Hepatocyte (in vitro differentiated cells): ENCODE measurements around the gene RAPGEF6. TPM values are rescaled to one million over a fixed set of nuclear protein-coding genes. Genes with fewer than 3 reads are reported as not detected.

Source experiments
- DNase-seq: peaks from one replicate; pipeline ENCODE4 v3.0.0-alpha.2; 2016; ENCODE audit warnings: low spot score
- H2AFZ ChIP-seq: fragments of 200-600 bp; sonication (generic); 2 replicates; pipeline ENCODE4 v1.6.0; 2016; ENCODE audit warnings: antibody characterized with exemption, mild to moderate bottlenecking
- H3K27ac ChIP-seq: fragments of 200-600 bp; sonication (generic); 2 replicates; pipeline ENCODE4 v1.5.1; 2016; ENCODE audit warnings: mild to moderate bottlenecking
- H3K27me3 ChIP-seq: fragments of 200-600 bp; sonication (generic); 2 replicates; pipeline ENCODE4 v1.6.1; 2016
- H3K36me3 ChIP-seq: fragments of 200-600 bp; sonication (generic); replicated peaks from 2 replicates; pipeline ENCODE4 v1.5.1; 2016; ENCODE audit warnings: low read depth; ENCODE audit not compliant: insufficient read depth
- H3K4me1 ChIP-seq: fragments of 200-600 bp; sonication (generic); 2 replicates; pipeline ENCODE4 v1.5.1; 2016; ENCODE audit warnings: mild to moderate bottlenecking, moderate library complexity; ENCODE audit not compliant: insufficient read depth
- H3K4me2 ChIP-seq: fragments of 200-600 bp; sonication (generic); 2 replicates; pipeline ENCODE4 v1.6.0; 2016
- H3K4me3 ChIP-seq: fragments of 200-600 bp; sonication (generic); 2 replicates; pipeline ENCODE4 v1.5.1; 2016; ENCODE audit warnings: mild to moderate bottlenecking
- H3K79me2 ChIP-seq: fragments of 200-600 bp; sonication (generic); 2 replicates; pipeline ENCODE4 v1.6.0; 2017; ENCODE audit warnings: mild to moderate bottlenecking
- H3K9me2 ChIP-seq: fragments of 200-600 bp; sonication (generic); replicated peaks from 2 replicates; pipeline ENCODE4 v1.6.0; 2017; ENCODE audit warnings: mild to moderate bottlenecking; ENCODE audit not compliant: insufficient read depth
- H3K9me3 ChIP-seq: fragments of 200-600 bp; sonication (generic); 2 replicates; pipeline ENCODE4 v1.5.1; 2016; ENCODE audit warnings: low read depth, mild to moderate bottlenecking
- H4K20me1 ChIP-seq: fragments of 200-600 bp; sonication (generic); 2 replicates; pipeline ENCODE4 v1.6.0; 2016; ENCODE audit warnings: mild to moderate bottlenecking; ENCODE audit not compliant: insufficient read depth, poor library complexity, severe bottlenecking
- EZH2 ChIP-seq: fragments of 200-600 bp; sonication (generic); IDR thresholded peaks from 2 replicates; pipeline ENCODE4 v1.6.1; 2016; ENCODE audit warnings: antibody characterized with exemption, mild to moderate bottlenecking, borderline replicate concordance
- EZH2phosphoT487 ChIP-seq: fragments of 200-600 bp; sonication (generic); IDR thresholded peaks from one replicate; pipeline ENCODE4 v1.6.1; 2018; ENCODE audit warnings: antibody characterized with exemption, mild to moderate bottlenecking, low read depth, moderate library complexity; ENCODE audit not compliant: unreplicated experiment, severe bottlenecking
- WGBS: methylation state at CpG from one replicate; pipeline ENCODE4 v1.1.6; 2016; ENCODE audit warnings: low lambda C conversion rate; ENCODE audit errors: missing lambda C conversion rate; 5-methylcytosine and 5-hydroxymethylcytosine counted together
- polyA plus RNA-seq: library from polyadenylated mRNA; unstranded; fragments of >200 nt; fragmentation: Nextera tagmentation; extraction: Ambion mirVana; gene quantifications from 2 replicates; pipeline ENCODE4 v1.2.1, GENCODE V29; 2016
- total RNA-seq: library from RNA; depleted of rRNA; stranded (reverse); fragments of >200 nt; gene quantifications from 2 replicates; pipeline ENCODE4 v1.2.3, GENCODE V29; 2014
- TF ChIP-seq, protein P1 (sequence below): fragments of 200-600 bp; sonication (generic); IDR thresholded peaks from 2 replicates; pipeline ENCODE4 v1.5.1; 2016; ENCODE audit warnings: antibody characterized with exemption, mild to moderate bottlenecking; ENCODE audit not compliant: poor library complexity

RAPGEF6 gene
- total and polyA plus RNA-seq, 2 experiments from 2014 or later, result 4.7 to 13.3 TPM

DNA sequence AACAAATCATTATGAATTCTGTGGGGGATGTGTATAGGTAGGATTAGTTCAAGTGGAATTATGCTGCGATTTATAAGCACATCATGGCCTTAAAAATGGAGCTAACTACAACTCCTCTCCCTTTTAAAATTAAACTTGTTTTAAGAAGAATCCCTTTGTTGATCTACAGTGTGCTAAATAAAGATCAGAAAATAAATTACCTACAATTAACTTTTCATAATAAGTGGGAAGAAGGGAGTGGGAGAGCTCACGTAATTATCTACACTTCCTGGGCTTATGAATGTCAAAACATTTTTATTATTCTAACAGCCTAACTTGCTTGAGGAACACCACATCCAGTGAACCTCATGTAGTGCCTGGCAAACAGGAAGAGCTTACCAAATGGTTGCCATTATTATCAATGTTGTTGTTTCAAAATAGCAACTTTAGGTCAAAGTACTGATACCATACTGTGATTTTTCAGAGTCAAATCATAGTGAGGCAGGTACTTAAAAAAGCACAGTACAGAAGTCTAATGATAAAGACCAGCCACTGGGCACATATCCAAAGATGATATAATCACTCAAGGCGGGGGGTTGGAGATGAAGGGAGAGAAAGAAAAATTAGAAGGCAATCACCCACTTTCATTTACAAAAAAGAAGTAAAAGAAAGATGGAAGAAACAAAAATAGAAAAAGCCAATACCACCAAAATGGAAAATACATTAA lies 174.0 kb downstream of the RAPGEF6 start:
- no peaks in the 10 kb centered on the region for H4K20me1 ChIP-seq
- H3K9me3 ChIP-seq, result no peaks in the 10 kb centered on the region
- no peak overlapping the region for H2AFZ ChIP-seq
- H3K4me2 ChIP-seq, result no peak overlapping the region
- H3K36me3 ChIP-seq, result no peaks in the 10 kb centered on the region
- no peak for TF ChIP-seq EZH2phosphoT487
- TF ChIP-seq, protein P1, sequence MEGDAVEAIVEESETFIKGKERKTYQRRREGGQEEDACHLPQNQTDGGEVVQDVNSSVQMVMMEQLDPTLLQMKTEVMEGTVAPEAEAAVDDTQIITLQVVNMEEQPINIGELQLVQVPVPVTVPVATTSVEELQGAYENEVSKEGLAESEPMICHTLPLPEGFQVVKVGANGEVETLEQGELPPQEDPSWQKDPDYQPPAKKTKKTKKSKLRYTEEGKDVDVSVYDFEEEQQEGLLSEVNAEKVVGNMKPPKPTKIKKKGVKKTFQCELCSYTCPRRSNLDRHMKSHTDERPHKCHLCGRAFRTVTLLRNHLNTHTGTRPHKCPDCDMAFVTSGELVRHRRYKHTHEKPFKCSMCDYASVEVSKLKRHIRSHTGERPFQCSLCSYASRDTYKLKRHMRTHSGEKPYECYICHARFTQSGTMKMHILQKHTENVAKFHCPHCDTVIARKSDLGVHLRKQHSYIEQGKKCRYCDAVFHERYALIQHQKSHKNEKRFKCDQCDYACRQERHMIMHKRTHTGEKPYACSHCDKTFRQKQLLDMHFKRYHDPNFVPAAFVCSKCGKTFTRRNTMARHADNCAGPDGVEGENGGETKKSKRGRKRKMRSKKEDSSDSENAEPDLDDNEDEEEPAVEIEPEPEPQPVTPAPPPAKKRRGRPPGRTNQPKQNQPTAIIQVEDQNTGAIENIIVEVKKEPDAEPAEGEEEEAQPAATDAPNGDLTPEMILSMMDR, result no peak
- no peak for TF ChIP-seq EZH2
- H3K4me3 ChIP-seq, result no peak overlapping the region
- no peak overlapping the region for H3K27ac ChIP-seq
- DNase-seq, result no peak
- 95% methylated on average over 3 of the region's 3 CpGs for WGBS
- no peaks in the 10 kb centered on the region for H3K4me1 ChIP-seq
- H3K27me3 ChIP-seq, result no peaks in the 10 kb centered on the region
- H3K9me2 ChIP-seq, result no peaks in the 10 kb centered on the region
- H3K79me2 ChIP-seq, result no peaks in the 10 kb centered on the region

DNA sequence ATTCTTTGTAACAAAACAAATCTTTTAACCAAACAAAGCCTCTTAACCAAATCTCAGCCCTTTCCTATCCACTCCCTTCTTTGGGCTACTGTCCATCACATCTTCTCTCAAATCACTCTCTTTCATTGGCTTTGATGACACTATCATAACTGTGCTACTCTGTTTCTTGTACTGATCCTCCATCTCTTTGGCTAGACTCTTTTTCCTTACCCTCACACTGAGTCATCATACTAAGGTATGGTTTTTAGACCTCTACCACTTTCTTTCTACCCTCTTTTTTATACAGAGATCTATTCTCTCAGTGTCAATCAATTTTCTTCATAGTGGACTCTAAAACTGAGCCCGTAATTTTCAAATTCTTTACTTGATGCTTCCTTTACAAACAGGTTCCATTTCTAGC lies 174.9 kb downstream of the RAPGEF6 start:
- Histone ChIP-seq H3K27ac (no peak overlapping the region), H2AFZ (no peak overlapping the region), H3K9me3 (no peaks in the 10 kb centered on the region), H3K9me2 (no peaks in the 10 kb centered on the region), H3K79me2 (no peaks in the 10 kb centered on the region), H3K4me2 (no peak overlapping the region), H3K27me3 (no peaks in the 10 kb centered on the region), H3K4me3 (no peak overlapping the region), H4K20me1 (no peaks in the 10 kb centered on the region), H3K4me1 (no peaks in the 10 kb centered on the region), H3K36me3 (no peaks in the 10 kb centered on the region)
- WGBS, result 97% methylated on average over 1 of the region's 1 CpG
- TF ChIP-seq EZH2 (no peak), EZH2phosphoT487 (no peak)
- TF ChIP-seq, protein P1, result no peak
- DNase-seq, result no peak

DNA sequence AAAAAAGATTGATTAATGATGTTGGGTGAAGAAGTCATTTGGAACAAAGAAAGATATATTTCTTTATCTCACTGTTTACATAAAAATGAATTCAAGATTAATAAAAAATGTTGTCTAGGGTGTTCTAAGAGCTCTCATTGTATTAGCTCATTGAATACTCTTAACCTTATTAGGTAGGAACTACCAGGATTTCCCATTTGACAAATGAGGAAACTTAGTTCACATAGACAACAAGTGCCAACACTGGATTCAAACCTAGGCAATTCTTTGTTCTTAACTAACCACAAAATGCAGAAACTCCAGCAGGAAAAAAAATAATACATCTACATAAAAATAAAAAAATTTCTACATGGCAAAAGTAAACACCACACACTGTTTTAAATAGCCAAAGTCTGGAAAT lies 175.8 kb downstream of the RAPGEF6 start:
- Histone ChIP-seq H3K27me3 (no peaks in the 10 kb centered on the region), H3K4me3 (no peak overlapping the region), H3K4me2 (no peak overlapping the region), H3K9me2 (no peaks in the 10 kb centered on the region), H3K27ac (no peak overlapping the region), H3K79me2 (no peaks in the 10 kb centered on the region), H3K4me1 (no peaks in the 10 kb centered on the region), H4K20me1 (no peaks in the 10 kb centered on the region), H3K36me3 (no peaks in the 10 kb centered on the region), H2AFZ (no peak overlapping the region), H3K9me3 (no peaks in the 10 kb centered on the region)
- DNase-seq, result no peak
- TF ChIP-seq EZH2phosphoT487 (no peak), EZH2 (no peak)

DNA sequence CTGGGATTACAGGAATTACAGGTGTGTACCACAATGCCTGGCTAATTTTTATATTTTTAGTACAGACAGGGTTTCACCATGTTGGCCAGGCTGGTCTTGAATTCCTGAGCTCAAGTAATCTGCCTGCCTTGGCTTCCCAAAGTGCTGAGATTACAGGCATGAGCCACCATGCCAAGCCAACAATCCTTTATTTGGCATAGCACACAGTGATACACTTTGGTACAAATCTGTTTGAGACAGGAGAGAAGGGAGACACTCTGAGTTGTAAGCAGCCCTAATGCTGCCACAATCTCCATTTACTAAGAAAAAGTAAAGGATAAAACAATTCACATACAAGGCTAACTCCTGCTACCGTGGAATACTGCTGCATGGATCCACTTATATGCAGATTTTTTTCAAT lies 177.8 kb downstream of the RAPGEF6 start:
- TF ChIP-seq EZH2 (no peak), EZH2phosphoT487 (no peak)
- TF ChIP-seq, protein P1, result no peak
- Histone ChIP-seq H3K4me2 (no peak overlapping the region), H3K36me3 (no peaks in the 10 kb centered on the region), H3K79me2 (no peaks in the 10 kb centered on the region), H2AFZ (no peak overlapping the region), H3K9me2 (no peaks in the 10 kb centered on the region), H3K9me3 (no peaks in the 10 kb centered on the region), H4K20me1 (no peaks in the 10 kb centered on the region), H3K4me3 (no peak overlapping the region), H3K27ac (no peak overlapping the region), H3K27me3 (no peaks in the 10 kb centered on the region), H3K4me1 (no peaks in the 10 kb centered on the region)
- no peak for DNase-seq
- WGBS, result 100% methylated on average over 1 of the region's 1 CpG
